HG02884 (cell line): Measurements from ENCODE around the gene NAAA.
A peak's percentile ranks its signal among the peaks of the same experiment; 100 is the strongest.
"Not testable (repeated sequence)": the region's sequence is repeated elsewhere in the genome, so short reads cannot be mapped to it uniquely, and the experiment has no call there.

Source experiments
- ATAC-seq: cut with Tn5 transposase; IDR thresholded peaks from one replicate; pipeline ENCODE4 v1.9.1; 2021; ENCODE audit warnings: mild to moderate bottlenecking, moderate library complexity; ENCODE audit not compliant: unreplicated experiment

NAAA gene

DNA sequence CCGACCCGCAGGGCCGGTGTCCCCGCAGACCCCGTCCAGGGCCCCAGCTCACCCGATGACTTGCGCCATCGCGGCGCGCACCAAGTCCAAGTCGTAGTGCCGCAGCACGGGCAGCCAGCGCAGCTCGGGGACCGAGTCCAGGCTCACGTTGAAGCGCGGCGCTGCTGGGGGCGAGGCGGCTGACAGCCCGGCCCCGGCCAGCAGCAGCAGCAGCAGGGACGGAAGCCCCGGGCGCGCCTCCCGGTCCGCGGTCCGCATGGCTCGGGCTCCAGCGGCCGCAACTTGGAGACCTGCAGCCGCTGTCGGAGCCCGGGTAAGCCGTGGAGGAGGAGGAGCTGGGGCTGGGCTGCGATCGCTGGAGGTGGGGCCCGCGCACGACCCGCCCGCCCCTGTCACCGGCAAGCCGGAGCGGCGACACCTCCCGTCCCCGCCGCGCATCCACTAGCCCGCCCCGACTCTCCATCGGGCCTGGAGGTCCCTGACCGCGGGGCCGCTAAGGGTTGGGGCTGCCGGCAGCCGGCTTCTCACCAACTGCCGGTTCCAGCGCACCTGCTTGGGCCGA, at the start of gene NAAA:
NAAA (minus strand) TSS at position 322 of the 562 bp plus-strand sequence; CDS start at position 258, 64 bp downstream.
- ATAC-seq = peak; percentile 82

DNA sequence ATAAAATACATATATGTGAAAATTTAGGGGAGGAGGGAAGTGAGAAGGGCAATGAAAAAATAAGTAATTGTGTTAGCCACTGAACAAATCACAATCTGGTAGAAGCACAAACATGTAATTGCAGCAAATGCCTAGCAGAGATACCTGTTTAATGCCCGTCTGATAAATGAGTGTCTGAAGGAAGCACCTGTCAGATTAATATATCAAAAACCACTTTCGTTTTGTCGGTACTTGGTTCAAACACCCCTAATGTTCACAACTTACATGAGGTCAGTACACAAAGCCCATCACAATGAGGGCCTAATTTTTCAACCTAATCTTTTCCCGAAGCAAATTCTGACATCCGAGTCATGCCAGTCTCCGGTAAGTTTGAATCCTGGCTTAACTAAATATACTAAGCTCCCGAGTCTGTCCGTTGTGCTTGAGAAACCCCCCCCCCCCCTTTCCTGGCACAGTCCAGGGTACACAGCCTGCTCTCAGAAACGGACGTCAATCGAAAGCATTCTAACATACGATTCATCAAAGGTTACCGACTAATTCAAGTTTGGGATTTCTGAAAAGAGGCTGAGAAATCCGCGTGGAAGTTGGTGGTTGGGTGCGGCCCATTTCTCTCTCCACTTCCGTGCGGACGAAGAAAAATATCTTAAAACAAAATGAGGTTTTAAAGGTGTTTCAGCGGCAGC, 49.2 kb upstream of the NAAA start:
- ATAC-seq = no peak

DNA sequence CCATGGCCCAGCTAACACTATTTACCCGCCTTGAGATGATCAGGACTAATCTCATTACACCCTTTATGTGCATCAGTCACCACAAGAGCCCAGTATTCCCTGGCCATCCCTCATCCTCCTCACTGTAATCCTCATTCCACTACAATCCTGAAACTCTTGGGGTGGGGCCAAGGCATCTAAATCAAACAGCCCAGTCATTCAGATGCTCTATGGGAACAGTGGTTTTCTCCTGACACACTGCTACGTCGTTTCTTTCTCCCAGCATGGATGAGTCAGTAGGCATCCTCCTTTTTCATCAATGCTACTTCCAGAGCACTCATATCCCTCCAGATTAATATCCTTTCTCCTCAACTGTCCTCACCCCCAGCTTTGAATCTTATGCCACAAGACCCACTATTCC, 44.3 kb upstream of the NAAA start:
- no peak for ATAC-seq

DNA sequence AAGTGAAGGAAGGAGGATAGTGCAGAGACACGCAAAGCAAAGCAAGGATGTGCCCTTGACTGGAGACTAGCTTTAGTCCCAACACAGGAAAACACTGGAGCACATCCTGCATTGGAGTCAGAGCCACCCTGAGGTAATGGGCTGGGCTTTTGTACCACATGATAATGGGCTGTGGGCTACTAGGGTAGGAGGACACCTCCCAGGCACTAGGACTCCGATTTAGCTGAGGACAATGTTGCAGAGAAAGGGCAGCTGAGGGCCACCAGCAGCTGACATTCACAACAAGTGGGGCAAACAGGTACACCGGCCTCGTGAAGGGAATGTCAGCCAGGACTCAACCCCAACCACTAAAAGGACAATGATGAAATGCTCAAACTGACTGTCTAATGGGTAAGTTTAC, 39.8 kb upstream of the NAAA start:
- no peak for ATAC-seq

DNA sequence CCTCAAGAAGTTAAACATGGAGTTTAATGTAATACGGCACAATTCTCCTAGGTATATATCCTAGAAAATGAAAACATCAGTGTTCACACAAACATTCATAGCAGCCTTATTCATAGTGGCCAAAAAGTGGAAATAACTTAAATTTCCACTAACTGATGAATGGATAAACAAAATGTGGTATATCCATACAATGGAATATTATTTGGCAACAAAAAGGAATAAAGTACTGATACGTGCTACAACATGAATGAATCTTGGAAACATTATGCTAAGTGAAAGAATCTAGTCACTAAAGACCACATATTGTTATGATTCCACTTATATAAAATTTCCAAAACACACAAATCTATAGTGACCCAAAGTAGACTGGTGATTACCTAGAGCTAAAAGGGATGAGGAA, 35.4 kb upstream of the NAAA start:
- ATAC-seq = no peak

DNA sequence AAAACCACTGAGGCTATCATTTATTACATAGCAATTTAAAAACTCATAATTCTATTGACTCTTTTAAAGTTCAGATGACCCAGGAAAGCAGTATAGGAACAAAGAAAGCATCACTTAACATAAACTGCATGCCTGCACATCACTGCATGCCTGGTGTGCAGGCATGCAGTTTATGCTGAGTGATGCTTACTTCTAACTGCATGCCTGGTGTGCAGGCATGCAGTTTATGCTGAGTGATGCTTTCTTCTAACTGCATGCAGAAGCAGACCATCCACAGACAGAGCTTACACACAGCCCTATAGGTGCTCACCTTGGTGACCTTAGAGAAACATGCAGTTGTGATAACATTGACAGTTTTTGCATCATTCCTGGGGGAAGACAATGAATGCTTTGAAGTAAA, 33.0 kb upstream of the NAAA start:
- no peak for ATAC-seq

DNA sequence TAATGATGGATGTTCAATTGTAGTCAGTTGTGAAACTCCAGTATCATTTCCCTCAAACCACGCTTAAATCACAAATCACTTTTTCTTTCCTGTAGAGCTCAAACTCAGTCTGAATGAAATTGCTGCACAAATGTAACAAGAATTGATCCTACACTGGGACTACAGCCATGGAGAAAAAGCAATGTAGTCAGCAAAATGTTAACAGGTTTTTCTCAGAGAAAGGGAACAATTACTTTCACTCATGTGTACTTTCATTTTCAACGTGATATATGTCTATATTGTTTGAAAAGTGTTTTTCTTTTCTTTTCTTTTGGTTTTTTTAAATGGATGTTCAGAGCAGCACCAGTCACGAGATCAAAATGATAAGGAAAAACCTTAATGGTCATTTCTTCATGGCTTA, 27.3 kb upstream of the NAAA start:
- no peak for ATAC-seq

DNA sequence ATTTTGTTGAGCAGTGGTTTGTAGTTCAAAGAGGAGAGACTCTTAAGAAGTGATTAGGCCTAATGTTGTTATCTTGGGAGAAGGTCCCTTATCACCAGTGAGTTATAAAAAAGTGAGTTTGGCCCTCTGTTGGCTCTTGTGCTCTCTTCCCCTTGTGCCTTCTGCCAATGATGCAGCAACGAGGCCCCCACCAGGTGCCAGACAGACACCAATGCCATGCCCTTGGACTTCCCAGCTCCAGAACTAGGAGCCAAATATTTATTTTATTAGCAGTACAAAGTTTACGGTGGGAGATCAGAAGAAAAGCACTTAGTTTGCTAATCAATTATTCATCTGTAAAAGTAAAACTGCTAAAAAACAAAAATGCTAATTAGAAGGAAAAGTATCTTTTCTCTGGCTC, 22.7 kb upstream of the NAAA start:
- no peak for ATAC-seq

DNA sequence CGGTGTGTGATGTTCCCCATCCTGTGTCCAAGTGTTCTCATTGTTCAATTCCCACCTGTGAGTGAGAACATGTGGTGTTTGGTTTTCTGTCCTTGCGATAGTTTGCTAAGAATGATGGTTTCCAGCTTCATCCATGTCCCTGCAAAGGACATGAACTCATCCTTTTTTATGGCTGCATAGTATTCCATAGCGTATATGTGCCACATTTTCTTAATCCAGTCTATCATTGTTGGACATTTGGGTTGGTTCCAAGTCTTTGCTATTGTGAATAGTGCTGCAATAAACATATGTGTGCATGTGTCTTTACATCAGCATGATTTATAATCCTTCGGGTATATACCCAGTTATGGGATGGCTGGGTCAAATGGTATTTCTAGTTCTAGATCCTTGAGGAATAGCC, 21.3 kb upstream of the NAAA start:
- not testable (repeated sequence) for ATAC-seq

DNA sequence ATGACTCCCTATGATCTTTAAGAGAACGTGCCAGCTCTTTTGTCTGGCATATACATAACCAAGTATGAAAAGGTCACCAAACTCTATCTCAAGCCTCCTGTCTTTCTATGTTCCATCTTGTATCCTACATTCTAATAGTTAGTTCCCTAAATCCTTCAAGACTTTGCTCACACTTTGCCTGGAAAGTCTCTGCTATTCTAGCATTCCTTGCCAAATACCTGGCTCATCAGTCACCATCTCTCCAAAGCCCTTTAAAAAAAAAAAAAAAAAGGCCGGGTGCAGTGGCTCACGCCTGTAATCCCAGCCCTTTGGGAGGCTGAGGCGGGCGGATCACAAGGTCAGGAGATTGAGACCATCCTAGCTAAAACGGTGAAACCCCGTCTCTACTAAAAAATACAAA, 17.7 kb upstream of the NAAA start:
- not testable (repeated sequence) for ATAC-seq

DNA sequence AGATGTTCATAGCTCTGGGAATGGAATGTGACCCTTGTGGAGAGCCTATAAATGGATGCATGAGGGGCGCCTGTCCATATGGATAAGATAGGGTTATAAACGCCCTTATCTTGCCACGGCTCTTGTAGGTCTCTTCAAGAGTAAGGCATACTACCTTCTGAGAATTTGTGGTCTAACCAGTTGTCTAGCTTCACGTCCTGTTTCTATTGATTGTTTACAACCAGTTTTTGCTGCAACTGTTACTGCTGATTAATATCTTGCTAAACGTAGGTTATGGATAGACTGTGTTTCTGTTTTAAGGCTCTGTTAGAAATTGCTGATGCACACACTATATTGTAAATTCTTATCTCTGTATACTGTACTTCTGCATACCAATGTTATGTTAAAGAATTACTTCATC, 14.0 kb upstream of the NAAA start:
- ATAC-seq = not testable (repeated sequence)

DNA sequence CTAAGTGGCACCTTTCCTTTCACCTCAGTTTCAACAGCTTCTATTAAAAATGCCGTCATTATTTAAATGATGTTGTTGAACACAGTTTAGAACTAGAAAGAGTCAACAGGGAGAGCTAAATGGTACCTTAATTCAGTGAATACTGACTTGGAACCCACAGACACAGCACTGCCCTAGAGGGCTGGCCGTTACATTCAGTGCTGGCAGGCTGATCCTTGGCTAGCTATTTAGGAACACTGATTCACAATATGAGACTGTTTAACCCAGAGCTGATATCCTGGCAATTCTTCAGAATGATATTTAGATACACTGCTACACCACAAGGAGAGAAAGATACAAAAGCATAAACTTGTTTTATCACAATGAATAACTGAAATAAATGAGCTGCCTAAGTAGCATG, 12.7 kb upstream of the NAAA start:
- ATAC-seq = no peak

DNA sequence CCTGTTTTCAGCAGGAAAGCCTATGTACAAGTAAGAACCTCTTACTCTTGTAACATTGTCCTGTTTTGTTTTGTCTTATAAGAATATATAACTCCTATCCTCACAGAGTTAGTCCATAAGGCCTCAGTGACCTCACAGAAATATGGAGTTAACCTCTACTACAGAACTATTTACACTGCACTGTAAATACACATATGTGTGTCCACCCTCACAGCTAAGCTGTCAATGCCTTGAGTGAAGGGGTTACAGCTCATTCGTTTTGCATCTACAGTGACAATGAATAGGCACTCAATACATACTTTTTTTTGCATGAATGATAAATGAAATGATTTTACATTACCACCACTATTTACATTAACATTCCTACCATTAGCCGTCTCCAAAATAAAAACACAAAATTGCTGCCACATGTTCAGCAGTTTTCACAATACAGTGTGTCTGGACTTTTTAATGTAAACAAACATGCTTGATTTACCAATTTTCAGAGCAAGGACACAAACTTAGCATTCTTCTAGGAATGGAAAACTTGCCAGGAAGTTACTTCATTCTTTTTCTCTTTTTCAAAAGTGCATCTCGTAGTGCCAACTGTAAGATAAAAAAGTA, 9.5 kb upstream of the NAAA start:
- no peak for ATAC-seq

DNA sequence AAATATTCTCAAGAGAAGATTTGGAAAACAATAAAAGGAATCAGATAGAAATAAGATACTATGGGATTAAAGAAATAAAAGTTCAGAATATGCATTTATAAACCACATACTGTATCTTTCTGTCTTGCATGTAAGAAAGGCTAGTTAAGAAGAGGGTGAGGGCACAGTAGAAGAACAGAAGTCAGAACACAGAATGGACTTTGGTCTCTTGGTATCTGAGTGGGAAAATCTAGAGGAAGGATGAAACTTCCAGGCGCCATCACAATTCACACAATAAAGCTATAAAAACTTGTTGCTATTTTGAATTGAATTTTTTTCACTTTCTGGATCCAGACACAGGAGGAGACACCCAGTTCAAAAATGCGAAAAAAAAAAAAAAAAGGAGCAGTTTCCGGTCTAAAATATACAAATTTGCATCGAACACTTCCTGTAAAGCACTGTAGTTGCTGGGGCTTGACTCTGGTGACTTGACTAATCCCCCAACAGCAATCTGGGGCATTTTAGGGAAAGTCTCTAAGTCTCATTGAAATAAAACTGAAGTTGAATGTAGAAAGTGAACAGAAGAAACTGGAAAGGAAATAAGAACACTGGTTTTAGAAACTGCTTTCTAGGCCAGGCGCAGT, 8.1 kb upstream of the NAAA start:
- ATAC-seq = peak; percentile 81

DNA sequence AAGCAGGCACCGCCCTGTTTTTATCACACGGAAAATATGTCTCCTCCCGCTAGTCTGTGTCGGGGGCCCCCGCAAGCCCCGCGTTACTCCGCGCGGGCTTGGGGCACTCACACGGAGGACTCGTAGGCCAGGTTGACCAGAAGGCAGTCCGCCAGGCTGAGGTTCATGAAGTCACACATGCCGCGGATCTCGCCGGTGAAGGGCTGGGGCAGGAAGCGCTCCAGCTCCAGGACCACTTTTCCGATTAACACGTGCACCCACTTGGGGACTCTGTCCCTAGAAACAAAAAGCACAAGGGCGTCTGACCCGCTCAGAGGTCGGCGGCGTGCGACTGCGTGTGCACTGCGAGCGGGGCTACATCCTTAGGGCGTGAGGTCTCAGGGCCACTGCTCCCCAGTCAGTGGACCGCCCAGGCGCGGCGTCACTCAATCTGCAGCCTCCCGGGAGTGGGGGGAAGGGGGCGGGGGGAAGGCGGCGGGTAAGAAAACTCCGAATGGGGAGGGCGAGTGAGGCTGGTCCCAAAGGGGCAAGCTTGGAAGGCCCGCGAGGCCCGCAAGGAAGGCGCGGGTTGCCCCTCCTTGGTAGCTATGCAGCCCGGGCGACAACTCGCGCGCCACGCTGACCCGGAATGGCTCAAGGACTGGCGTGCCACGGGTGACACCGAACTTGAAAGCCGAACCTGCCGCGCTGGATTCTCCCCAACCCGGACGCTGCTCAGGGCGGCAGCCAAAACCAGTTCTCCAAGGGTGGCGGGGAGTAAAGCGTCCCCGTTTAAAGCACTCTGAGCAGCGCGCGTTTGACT, 722 bp downstream of the NAAA start:
- peak; percentile 55 for ATAC-seq

DNA sequence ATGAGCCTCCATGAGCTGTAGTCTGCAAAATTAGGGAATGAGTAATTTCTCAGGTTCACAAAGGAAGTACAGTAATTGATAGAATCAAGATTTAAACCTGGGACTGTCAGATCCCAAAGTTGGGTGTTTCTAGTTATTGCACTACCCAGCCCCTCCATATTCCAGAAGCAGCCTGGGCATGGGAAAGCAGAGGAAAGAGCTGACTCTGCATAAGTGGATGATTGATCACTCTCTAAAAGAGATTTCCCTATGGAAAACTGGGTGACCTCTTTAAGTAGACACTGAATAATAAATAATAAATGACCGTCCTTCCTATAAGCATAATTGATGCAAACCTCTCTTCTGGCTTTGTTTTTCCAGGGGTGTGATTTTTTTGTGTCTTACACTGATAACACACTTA, 5.2 kb downstream of the NAAA start:
- no peak for ATAC-seq

DNA sequence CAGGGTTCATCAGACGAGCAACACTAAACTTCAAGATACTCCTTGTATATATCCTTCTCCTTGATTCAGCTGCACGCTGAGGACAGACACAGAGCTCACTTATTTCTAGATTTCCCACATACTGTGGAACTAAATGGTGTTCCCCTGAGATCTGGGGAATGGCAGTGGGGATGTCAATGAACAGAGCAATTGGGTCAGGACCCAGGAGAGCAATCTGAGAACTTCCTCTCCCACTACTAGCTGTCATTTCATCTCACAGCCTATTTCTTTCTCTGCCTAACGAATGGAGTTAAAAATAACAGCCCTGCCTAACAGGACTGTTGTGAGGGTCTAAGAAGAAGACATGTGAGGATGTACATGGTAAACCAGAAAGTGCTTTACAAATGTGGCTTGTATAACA, 10.7 kb downstream of the NAAA start:
- ATAC-seq = no peak

DNA sequence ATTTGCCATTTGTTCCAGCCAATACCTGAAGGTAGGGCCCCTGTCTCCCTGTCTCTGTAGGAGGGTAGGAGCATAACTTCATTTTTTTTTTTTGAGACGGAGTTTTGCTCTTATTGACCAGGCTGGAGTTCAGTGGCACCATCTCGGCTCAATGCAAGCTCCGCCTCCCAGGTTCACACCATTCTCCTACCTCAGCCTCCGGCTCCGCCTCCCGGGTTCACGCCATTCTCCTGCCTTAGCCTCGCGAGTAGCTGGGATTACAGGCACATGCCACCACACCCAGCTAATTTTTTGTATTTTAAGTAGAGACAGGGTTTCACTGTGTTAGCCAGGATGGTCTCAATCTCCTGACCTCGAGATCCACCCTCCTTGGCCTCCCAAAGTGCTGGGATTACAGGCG, 15.9 kb downstream of the NAAA start:
- ATAC-seq = not testable (repeated sequence)

DNA sequence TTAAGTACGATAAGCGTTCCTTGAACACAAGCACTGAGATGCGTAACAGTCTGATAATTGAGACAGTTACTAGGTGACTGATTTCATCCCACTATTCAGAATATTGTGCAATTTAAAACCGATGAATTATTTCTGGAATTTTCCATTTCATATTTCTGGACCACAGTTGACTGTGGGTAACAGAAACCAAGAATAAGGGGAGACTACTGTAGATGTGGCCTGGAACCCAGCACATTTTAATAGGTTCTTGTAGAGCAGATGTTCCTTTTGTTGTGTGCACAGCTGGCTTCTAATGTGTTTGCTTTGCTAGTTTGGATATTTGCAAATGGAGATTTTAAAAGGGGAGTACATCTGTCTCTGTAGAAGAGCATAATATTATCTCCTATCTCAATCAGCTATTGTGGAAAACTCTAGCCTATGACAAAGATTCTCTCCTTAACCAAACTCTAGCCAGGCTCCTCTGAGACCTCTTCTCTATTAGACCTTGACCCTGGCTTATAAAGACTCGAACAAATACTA, 16.4 kb downstream of the NAAA start:
- ATAC-seq = no peak

DNA sequence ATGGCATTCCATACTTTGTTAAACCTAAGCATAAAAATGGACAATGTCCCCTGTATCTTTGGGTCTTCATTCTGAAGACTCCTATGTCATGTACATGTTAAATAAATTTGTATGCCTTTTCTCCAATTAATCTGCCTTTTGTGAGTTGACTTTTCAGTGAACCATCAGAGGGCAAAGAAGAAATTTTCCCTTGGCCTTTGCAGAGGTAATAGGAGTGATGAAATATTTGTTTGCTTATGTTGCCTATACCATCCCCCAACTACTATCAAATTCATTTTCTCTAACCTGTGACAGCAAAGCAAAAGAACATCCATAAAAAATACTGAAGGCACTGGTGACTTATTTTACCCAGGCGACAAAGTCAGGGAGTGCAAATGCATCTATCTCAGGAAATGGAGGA, 18.2 kb downstream of the NAAA start:
- ATAC-seq = no peak

DNA sequence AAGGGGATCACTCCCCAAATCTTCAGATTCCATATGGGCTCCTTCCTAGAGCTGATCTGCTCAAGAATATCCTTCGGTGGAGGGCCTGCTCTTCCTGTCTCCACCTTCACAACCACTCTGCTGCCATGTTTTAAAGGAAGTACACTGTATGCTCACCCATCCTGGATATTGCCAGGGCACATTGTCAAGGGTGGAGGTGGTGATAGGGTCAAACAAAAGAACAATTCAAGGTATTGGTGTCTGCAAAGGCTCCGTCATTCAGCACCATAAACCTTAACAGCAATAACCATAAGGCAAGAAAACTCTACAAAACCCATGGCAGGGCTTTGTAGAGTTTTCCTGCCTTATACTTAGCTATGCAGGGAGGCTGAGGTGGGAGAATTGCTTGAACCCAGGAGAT, 18.9 kb downstream of the NAAA start:
- no peak for ATAC-seq
